K562 (cell line): ENCODE data around the gene FDX2. TPM values are rescaled to one million over a fixed set of nuclear protein-coding genes. Genes with fewer than 3 reads are reported as not detected.

Experiments
- ARID1B ChIP-seq: fragments of 450-650 bp; IDR thresholded peaks from 2 replicates; pipeline ENCODE4 v1.6.1; 2016; ENCODE audit warnings: antibody characterized with exemption, mild to moderate bottlenecking, inconsistent platforms
- BACH1 ChIP-seq: fragments of 200-800 bp; sonication (Bioruptor generic); IDR thresholded peaks from 2 replicates; pipeline ENCODE4 v1.6.1; 2016; ENCODE audit warnings: missing genetic modification characterization, missing compliant biosample characterization
- FOSL1 ChIP-seq: fragments of 200-800 bp; sonication (Bioruptor generic); conservative IDR thresholded peaks from 2 replicates; pipeline ENCODE4 v1.6.1; 2016; ENCODE audit warnings: missing genetic modification characterization, missing compliant biosample characterization
- FOXA3 ChIP-seq, 2 experiments: fragments of 450-650 bp in 1 of 2; sonication (generic) in 1 of 2; formaldehyde crosslinking; IDR thresholded peaks in 1 of 2; conservative IDR thresholded peaks in 1 of 2; 2 replicates each; pipeline versions ENCODE4 v1.4.0 to v1.8.0; 2020 to 2022; ENCODE audit warnings: mild to moderate bottlenecking in 2 of 2, missing genetic modification reagents in 1 of 2
- FOXK1 ChIP-seq: sonication (generic); formaldehyde crosslinking; IDR thresholded peaks from 2 replicates; pipeline ENCODE4 v1.8.0; 2022; ENCODE audit warnings: missing genetic modification reagents, mild to moderate bottlenecking, borderline replicate concordance
- JUND ChIP-seq, 2 experiments: IDR thresholded peaks; 2 replicates in 1 of 2; 3 replicates in 1 of 2; pipeline ENCODE4 v1.6.1; 2011; ENCODE audit warnings: borderline replicate concordance in 2 of 2, low read depth in 2 of 2, low read length in 2 of 2, improper control_type of control experiment in 1 of 2, missing biosample characterization in 1 of 2, missing genetic modification characterization in 1 of 2, missing genetic modification reagents in 1 of 2
- KDM5B ChIP-seq: fragments of 200-600 bp; sonication (generic); IDR thresholded peaks from 2 replicates; pipeline ENCODE4 v1.6.1; 2012; ENCODE audit warnings: low read depth, mild to moderate bottlenecking, moderate library complexity, low read length, control low read depth, inconsistent platforms; ENCODE audit not compliant: insufficient replicate concordance
- MTA1 ChIP-seq: fragments of 450-650 bp; IDR thresholded peaks from 2 replicates; pipeline ENCODE4 v1.6.1; 2017; ENCODE audit warnings: borderline replicate concordance
- MYNN ChIP-seq, 2 experiments: sonication (generic); formaldehyde crosslinking in 1 of 2; IDR thresholded peaks; 2 replicates each; pipeline versions ENCODE4 v1.5.0 to v1.6.1; 2016 to 2020; ENCODE audit warnings: antibody characterized with exemption in 1 of 2, missing genetic modification reagents in 1 of 2
- NR2F6 ChIP-seq: fragments of 450-650 bp; formaldehyde crosslinking; IDR thresholded peaks from 2 replicates; pipeline ENCODE4 v1.4.0; 2020; ENCODE audit warnings: mild to moderate bottlenecking
- PHF21A ChIP-seq: fragments of 450-650 bp; IDR thresholded peaks from 2 replicates; pipeline ENCODE4 v1.6.1; 2017; ENCODE audit warnings: low read depth, borderline replicate concordance
- POLR2A ChIP-seq: fragments of 450-650 bp; conservative IDR thresholded peaks from 2 replicates; pipeline ENCODE4 v1.6.1; 2016
- RBM17 ChIP-seq: fragments of 200-400 bp; formaldehyde crosslinking; IDR thresholded peaks from 2 replicates; pipeline ENCODE4 v1.6.1; 2017; ENCODE audit warnings: low read depth, mild to moderate bottlenecking, low read length, borderline replicate concordance
- RBM25 ChIP-seq: fragments of 200-400 bp; formaldehyde crosslinking; IDR thresholded peaks from 2 replicates; pipeline ENCODE4 v1.6.1; 2018; ENCODE audit warnings: low read length, low read depth, moderate library complexity; ENCODE audit not compliant: severe bottlenecking
- SMAD4 ChIP-seq: fragments of 250-450 bp; sonication (Bioruptor Pico); conservative IDR thresholded peaks from 2 replicates; pipeline ENCODE4 v1.8.0; 2021; ENCODE audit warnings: inconsistent platforms, mild to moderate bottlenecking, moderate library complexity
- SNRNP70 ChIP-seq: fragments of 200-400 bp; formaldehyde crosslinking; optimal IDR thresholded peaks from 2 replicates; pipeline ENCODE3; 2017; ENCODE audit warnings: low read depth, low read length
- SREBF2 ChIP-seq: sonication (generic); formaldehyde crosslinking; IDR thresholded peaks from 2 replicates; pipeline ENCODE4 v1.4.0; 2020; ENCODE audit warnings: mild to moderate bottlenecking, missing genetic modification reagents
- STAT5B ChIP-seq: fragments of 250-450 bp; sonication (Bioruptor Pico); IDR thresholded peaks from 2 replicates; pipeline ENCODE4 v1.8.0; 2021; ENCODE audit warnings: mild to moderate bottlenecking, inconsistent platforms
- TEAD4 ChIP-seq, 2 experiments: sonication (generic) in 1 of 2; formaldehyde crosslinking in 1 of 2; IDR thresholded peaks; 2 replicates each; pipeline versions ENCODE4 v1.6.1 to v1.8.0; 2012 to 2022; ENCODE audit warnings: borderline replicate concordance in 1 of 2, inconsistent platforms in 1 of 2, low read length in 1 of 2, mild to moderate bottlenecking in 1 of 2, missing genetic modification reagents in 1 of 2
- ZNF124 ChIP-seq: sonication (generic); formaldehyde crosslinking; IDR thresholded peaks from 2 replicates; pipeline ENCODE4 v1.8.1; 2022; ENCODE audit warnings: missing genetic modification reagents
- ZNF707 ChIP-seq: fragments of 250-450 bp; sonication (Bioruptor Pico); conservative IDR thresholded peaks from 2 replicates; pipeline ENCODE4 v1.8.0; 2022; ENCODE audit warnings: inconsistent platforms, mild to moderate bottlenecking, moderate library complexity
- ZNF764 ChIP-seq: fragments of 250-450 bp; sonication (Bioruptor Pico); IDR thresholded peaks from 2 replicates; pipeline ENCODE4 v1.4.0; 2020; ENCODE audit warnings: low read depth, mild to moderate bottlenecking, moderate library complexity
- polyA plus RNA-seq, 8 experiments: library from polyadenylated mRNA; depleted of rRNA in 4 of 8; stranded (reverse) in 5 of 8; unstranded in 3 of 8; fragments of >200 nt; fragmentation: Nextera tagmentation in 2 of 8; fragmentation: Illumina TruSeq in 1 of 8; extraction: Ambion mirVana in 2 of 8; extraction: Trizol in 1 of 8; gene quantifications; 2 replicates each; pipeline versions ENCODE4 v1.2.1 to v1.2.3, GENCODE V29; 2011 to 2014; ENCODE audit warnings: inconsistent platforms in 1 of 8, missing spikeins in 1 of 8
- total RNA-seq, 7 experiments: library from RNA; depleted of rRNA in 6 of 7; stranded (reverse); fragments of >200 nt in 6 of 7; fragmentation: Illumina TruSeq in 2 of 7; extraction: Trizol in 2 of 7; gene quantifications; 2 replicates each; pipeline versions ENCODE4 v1.2.1 to v1.2.3, GENCODE V29; 2011 to 2021; ENCODE audit warnings: low replicate concordance in 1 of 7
- TF ChIP-seq, protein P1 (sequence below): fragments of 450-650 bp; IDR thresholded peaks from 2 replicates; pipeline ENCODE4 v1.6.1; 2016; ENCODE audit warnings: antibody characterized with exemption
- TF ChIP-seq, protein P2 (sequence below): sonication (generic); formaldehyde crosslinking; IDR thresholded peaks from 2 replicates; pipeline ENCODE4 v1.8.1; 2022; ENCODE audit warnings: missing genetic modification reagents

FDX2 gene
- total and polyA plus RNA-seq, 9 of the 15 experiments (the other 6 are each of a cell fraction or from before 2014, with no cell fraction given) = 2.5 to 49.8 (median 29.7) TPM

DNA sequence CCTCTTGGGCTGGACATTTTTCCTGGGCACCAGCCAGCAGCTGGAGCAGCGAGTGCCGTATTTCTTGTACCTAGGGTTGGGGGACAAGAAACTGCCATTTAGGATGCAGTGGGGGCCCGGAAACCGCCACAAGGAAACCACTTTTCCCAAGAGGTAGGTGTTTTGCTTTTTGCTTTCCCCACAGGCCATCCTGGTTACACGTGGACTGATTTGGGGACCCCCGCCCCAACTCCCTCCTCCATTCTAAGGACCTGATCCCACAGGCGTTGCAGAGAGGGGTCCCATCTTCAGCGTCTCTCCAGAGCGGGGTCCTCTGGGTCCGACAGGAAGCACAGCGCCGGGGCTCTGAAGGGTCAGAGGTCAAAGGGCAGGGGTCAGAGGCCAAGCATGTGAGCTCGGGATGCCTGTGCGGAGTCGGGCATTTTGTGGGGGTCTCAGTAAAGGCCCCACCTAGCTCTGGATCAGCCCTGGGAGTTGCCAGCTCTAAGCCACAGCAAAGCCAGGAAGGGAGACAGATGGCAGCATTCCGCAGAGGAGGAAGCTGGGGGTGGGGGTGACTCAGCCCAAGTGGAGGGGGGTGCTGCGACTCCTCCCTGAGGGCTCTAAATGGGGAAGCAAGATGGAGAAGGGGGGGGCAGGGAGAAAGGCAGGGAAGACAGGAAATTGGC, 10.5 kb downstream of the FDX2 start (continued):
- no peak for TF ChIP-seq FOXA3 (CRISPR knock-in tag; conservative IDR thresholded peaks at IDR 0.05 in 1 of 2, IDR thresholded peaks at IDR 0.05 in 1 of 2)
- no peak for TF ChIP-seq STAT5B (CRISPR knock-in tag)
- TF ChIP-seq SNRNP70 = no peak
- peak; percentile 60 for TF ChIP-seq FOSL1 (tag)
- 0 out of 2 replicates have a peak, but pooled peaks have one; percentile 51 for TF ChIP-seq MTA1
- no peak for TF ChIP-seq POLR2A
- TF ChIP-seq TEAD4 (IDR thresholded peaks at IDR 0.05; ENCODE audit: low read length) = peak; percentile 14; the same call in 1 of the 2 replicates
- TF ChIP-seq TEAD4 (CRISPR knock-in tag; IDR thresholded peaks at IDR 0.05; ENCODE audit: borderline replicate concordance) = no peak
- TF ChIP-seq, protein P1, sequence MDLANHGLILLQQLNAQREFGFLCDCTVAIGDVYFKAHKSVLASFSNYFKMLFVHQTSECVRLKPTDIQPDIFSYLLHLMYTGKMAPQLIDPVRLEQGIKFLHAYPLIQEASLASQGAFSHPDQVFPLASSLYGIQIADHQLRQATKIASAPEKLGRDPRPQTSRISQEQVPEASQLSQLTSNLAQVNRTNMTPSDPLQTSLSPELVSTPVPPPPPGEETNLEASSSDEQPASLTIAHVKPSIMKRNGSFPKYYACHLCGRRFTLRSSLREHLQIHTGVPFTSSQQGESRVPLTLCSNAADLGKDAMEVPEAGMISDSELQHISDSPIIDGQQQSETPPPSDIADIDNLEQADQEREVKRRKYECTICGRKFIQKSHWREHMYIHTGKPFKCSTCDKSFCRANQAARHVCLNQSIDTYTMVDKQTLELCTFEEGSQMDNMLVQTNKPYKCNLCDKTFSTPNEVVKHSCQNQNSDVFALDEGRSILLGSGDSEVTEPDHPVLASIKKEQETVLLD = peak; percentile 63; the same call in 1 of the 2 replicates
- TF ChIP-seq JUND (IDR thresholded peaks at IDR 0.05; ENCODE audit: borderline replicate concordance, low read depth, low read length) = peak; percentile 76
- peak; percentile 41; the same call in 1 of the 3 replicates for TF ChIP-seq JUND (tag; IDR thresholded peaks at IDR 0.05; ENCODE audit: borderline replicate concordance, low read depth, low read length)
- TF ChIP-seq, protein P2, sequence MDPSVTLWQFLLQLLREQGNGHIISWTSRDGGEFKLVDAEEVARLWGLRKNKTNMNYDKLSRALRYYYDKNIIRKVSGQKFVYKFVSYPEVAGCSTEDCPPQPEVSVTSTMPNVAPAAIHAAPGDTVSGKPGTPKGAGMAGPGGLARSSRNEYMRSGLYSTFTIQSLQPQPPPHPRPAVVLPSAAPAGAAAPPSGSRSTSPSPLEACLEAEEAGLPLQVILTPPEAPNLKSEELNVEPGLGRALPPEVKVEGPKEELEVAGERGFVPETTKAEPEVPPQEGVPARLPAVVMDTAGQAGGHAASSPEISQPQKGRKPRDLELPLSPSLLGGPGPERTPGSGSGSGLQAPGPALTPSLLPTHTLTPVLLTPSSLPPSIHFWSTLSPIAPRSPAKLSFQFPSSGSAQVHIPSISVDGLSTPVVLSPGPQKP (CRISPR knock-in tag) = no peak
- TF ChIP-seq ZNF707 = no peak
- TF ChIP-seq ZNF124 (CRISPR knock-in tag) = no peak
- no peak for TF ChIP-seq SREBF2 (CRISPR knock-in tag)
- TF ChIP-seq RBM25 = peak; percentile 98
- peak; percentile 46 for TF ChIP-seq ARID1B
- no peak for TF ChIP-seq RBM17
- no peak for TF ChIP-seq BACH1 (tag)
- TF ChIP-seq KDM5B = no peak
- TF ChIP-seq MYNN (IDR thresholded peaks at IDR 0.05) = no peak
- no peak for TF ChIP-seq MYNN (CRISPR knock-in tag; IDR thresholded peaks at IDR 0.05)
- TF ChIP-seq ZNF764 (CRISPR knock-in tag) = 0 out of 2 replicates have a peak, but pooled peaks have one; percentile 34
- no peak; the same call in 1 of the 2 replicates for TF ChIP-seq SMAD4
- TF ChIP-seq PHF21A = peak; percentile 94
- 0 out of 2 replicates have a peak, but pooled peaks have one; percentile 49 for TF ChIP-seq NR2F6 (CRISPR knock-in tag)
- TF ChIP-seq FOXK1 (CRISPR knock-in tag) = no peak
